Loucy (cell line): ENCODE measurements around the gene CFAP58.

Experiments
- H2AFZ ChIP-seq: fragments of 200-600 bp; sonication (generic); 2 replicates; pipeline ENCODE4 v1.6.0; 2016; ENCODE audit warnings: antibody characterized with exemption, mild to moderate bottlenecking, low read length, moderate library complexity
- H3F3A ChIP-seq: fragments of 200-600 bp; 2 replicates; pipeline ENCODE4 v1.6.0; 2016; ENCODE audit warnings: antibody characterized with exemption, low read depth, mild to moderate bottlenecking
- H3K27me3 ChIP-seq: fragments of 200-600 bp; sonication (generic); 2 replicates; pipeline ENCODE4 v1.6.1; 2014; ENCODE audit warnings: low read length, mild to moderate bottlenecking; ENCODE audit not compliant: insufficient read depth, poor library complexity, severe bottlenecking
- H3K36me3 ChIP-seq: fragments of 200-600 bp; sonication (generic); 2 replicates; pipeline ENCODE4 v1.6.1; 2016; ENCODE audit warnings: low read length; ENCODE audit not compliant: insufficient read depth
- H3K4me1 ChIP-seq: fragments of 200-600 bp; sonication (generic); 2 replicates; pipeline ENCODE4 v1.5.1; 2014; ENCODE audit warnings: low read length, mild to moderate bottlenecking; ENCODE audit not compliant: insufficient read depth, poor library complexity, severe bottlenecking
- H3K4me2 ChIP-seq: fragments of 200-600 bp; sonication (generic); 2 replicates; pipeline ENCODE4 v1.6.0; 2014; ENCODE audit warnings: antibody characterized with exemption, low read length, low read depth, mild to moderate bottlenecking; ENCODE audit not compliant: poor library complexity, severe bottlenecking
- H3K4me3 ChIP-seq: fragments of 200-600 bp; sonication (generic); 2 replicates; pipeline ENCODE4 v1.5.1; 2014; ENCODE audit warnings: low read length, mild to moderate bottlenecking, mixed read lengths; ENCODE audit not compliant: poor library complexity, severe bottlenecking
- H3K79me2 ChIP-seq: fragments of 200-600 bp; sonication (generic); 2 replicates; pipeline ENCODE4 v1.6.1; 2014; ENCODE audit warnings: low read length; ENCODE audit not compliant: insufficient read depth
- H3K9ac ChIP-seq: fragments of 200-600 bp; sonication (generic); 2 replicates; pipeline ENCODE4 v1.6.0; 2014; ENCODE audit warnings: mild to moderate bottlenecking, low read depth, low read length, moderate library complexity; ENCODE audit not compliant: poor library complexity, severe bottlenecking
- H3K9me2 ChIP-seq: fragments of 200-600 bp; sonication (generic); replicated peaks from 2 replicates; pipeline ENCODE4 v1.6.1; 2016; ENCODE audit warnings: low read depth, low read length, mixed read lengths
- H3K9me3 ChIP-seq: fragments of 200-600 bp; sonication (generic); 2 replicates; pipeline ENCODE4 v1.6.1; 2014; ENCODE audit warnings: mild to moderate bottlenecking, antibody characterized with exemption, low read length, low read depth; ENCODE audit not compliant: insufficient read depth
- H4K20me1 ChIP-seq: fragments of 200-600 bp; sonication (generic); 2 replicates; pipeline ENCODE4 v1.6.0; 2014; ENCODE audit warnings: antibody characterized with exemption, low read length, mild to moderate bottlenecking; ENCODE audit not compliant: insufficient read depth, poor library complexity, severe bottlenecking
- CTCF ChIP-seq: fragments of 200-600 bp; sonication (generic); conservative IDR thresholded peaks from 2 replicates; pipeline ENCODE4 v1.5.1; 2014; ENCODE audit warnings: mild to moderate bottlenecking, antibody characterized with exemption, low read length
- EZH2phosphoT487 ChIP-seq: fragments of 200-600 bp; IDR thresholded peaks from 2 replicates; pipeline ENCODE4 v1.6.1; 2018; ENCODE audit warnings: antibody characterized with exemption, mild to moderate bottlenecking, moderate library complexity, borderline replicate concordance

CFAP58 gene

DNA sequence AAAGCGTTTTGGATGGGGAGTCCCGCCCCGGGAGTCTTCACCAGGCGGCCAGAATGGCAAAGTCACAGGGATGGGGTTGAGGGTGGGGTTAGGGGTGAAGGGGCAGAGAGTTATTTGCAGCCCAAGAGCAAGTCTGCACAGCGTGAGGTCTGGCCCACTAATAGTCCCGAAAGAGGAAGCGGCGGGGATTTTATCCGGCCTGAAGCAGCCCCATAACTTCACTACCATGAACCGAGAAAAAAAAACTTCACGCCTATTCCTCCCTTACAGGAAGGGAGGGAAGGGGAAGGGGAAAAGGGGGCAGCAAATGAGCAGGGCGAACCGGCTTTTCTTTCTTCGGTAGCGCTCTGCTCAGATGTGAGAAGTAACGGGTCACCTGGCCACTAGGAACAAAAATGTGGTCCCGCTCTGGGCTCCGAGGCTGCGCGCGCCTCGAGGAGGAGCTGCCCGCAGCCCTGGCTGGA, 16.1 kb upstream of the CFAP58 start:
- H3K36me3 ChIP-seq: no peaks in the 10 kb centered on the region
- peak overlapping the region; percentile 99 for H3K4me3 ChIP-seq
- TF ChIP-seq CTCF: no peak
- no peak for TF ChIP-seq EZH2phosphoT487
- peak overlapping the region; percentile 90 for H3K9ac ChIP-seq
- no peaks in the 10 kb centered on the region for H3K9me2 ChIP-seq
- H3K9me3 ChIP-seq: no peaks in the 10 kb centered on the region
- peak overlapping the region; percentile 85 for H3K4me2 ChIP-seq
- no peaks in the 10 kb centered on the region for H3F3A ChIP-seq
- peak overlapping the region; percentile 76 for H2AFZ ChIP-seq
- H4K20me1 ChIP-seq: peaks cover 48% of the 10 kb centered on the region
- H3K4me1 ChIP-seq: peaks cover 62% of the 10 kb centered on the region
- H3K79me2 ChIP-seq: peaks cover 58% of the 10 kb centered on the region
- no peaks in the 10 kb centered on the region for H3K27me3 ChIP-seq

DNA sequence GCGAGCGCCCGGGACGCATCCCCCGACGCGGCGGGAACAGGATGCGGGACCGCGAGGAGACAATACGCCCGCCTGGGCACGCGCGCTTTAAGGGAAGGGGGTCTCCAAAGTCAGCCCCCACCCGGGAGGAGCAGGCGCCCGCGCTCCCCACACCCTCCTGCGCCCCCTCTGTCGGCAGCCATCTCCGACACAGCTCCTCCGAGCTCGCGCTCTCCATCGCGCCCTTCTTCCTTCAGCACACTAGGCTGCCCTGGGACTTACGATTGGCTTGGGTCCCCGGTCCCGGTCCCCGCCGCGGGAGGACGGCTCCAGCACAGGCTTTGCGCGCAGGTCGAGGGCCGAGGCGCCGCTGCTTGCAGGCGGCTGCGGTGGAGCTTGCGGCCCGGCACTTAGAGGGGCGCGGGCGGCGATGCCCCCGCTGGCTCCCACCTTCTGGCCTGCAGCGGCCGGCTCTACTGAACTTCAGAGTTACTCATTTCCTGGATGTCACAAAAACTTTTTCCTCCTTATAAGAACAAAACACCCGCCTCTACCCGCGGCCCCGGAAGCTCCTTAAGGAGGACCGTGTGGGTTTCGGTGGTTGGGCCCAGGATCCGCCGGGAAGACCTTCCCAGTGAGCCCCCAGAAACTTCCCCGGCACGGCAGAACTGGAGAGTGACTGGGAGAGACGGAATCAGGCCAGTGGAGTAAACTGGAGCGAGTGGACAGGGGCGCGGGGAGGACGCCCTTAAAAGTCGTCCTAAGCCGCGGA, 15.5 kb upstream of the CFAP58 start, which contains the start of gene ITPRIP:
TSS of gene ITPRIP (minus strand) at position 481 of the 751 bp plus-strand sequence. CDS start 22,414 bp downstream, outside the sequence.
- Histone ChIP-seq H3K9ac (peak within 1 kb of the TSS; percentile 90), H3K4me2 (peak within 1 kb of the TSS; percentile 85), H3K36me3 (no peaks in the 10 kb centered on the region), H3K9me3 (no peaks in the 10 kb centered on the region), H3K4me1 (peaks cover 56% of the 10 kb centered on the region), H2AFZ (peak within 1 kb of the TSS; percentile 76), H3K9me2 (no peaks in the 10 kb centered on the region), H4K20me1 (peaks cover 42% of the 10 kb centered on the region), H3K4me3 (peak within 1 kb of the TSS; percentile 99), H3K27me3 (no peaks in the 10 kb centered on the region), H3K79me2 (peaks cover 52% of the 10 kb centered on the region), H3F3A (no peaks in the 10 kb centered on the region)
- no peak for TF ChIP-seq EZH2phosphoT487
- peak; percentile 43 for TF ChIP-seq CTCF

DNA sequence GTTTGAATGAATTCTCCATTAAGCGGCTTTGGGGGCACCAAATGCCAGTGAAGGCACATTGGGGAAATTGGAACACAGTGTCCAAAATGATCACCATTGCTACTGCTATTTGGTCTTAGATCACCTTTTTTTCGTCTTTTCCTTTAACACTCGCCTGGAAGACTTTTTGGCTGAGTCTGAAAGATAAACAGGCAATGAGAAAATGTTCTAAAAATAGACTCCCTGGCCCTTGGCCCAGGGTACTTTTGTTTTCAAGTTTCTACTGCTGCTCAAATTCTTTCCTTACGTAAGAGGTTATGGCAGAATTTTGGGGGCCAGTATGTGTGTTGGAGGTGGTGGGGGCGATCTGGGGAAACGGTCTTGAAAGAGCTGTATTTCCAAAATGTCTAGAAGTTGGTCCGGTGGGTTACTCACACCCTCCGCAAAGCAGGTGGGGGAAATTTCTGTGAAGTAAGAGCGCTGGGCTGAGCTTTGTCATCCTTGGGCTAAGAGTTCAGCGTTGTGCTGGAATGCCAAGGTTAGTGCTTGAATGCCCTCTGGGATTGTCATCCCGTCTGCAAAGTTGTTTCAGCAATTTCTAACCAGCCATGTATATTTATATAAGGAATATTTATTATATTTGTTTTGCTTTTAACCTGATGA, 14.0 kb upstream of the CFAP58 start:
- no peaks in the 10 kb centered on the region for H3F3A ChIP-seq
- peak overlapping the region; percentile 85 for H3K4me2 ChIP-seq
- peaks cover 38% of the 10 kb centered on the region for H3K79me2 ChIP-seq
- H3K4me3 ChIP-seq: peak overlapping the region; percentile 99
- H2AFZ ChIP-seq: no peak overlapping the region
- peaks cover 27% of the 10 kb centered on the region for H4K20me1 ChIP-seq
- no peak for TF ChIP-seq CTCF
- TF ChIP-seq EZH2phosphoT487: no peak
- H3K9me2 ChIP-seq: no peaks in the 10 kb centered on the region
- H3K27me3 ChIP-seq: no peaks in the 10 kb centered on the region
- H3K4me1 ChIP-seq: peaks cover 42% of the 10 kb centered on the region
- H3K36me3 ChIP-seq: no peaks in the 10 kb centered on the region
- H3K9me3 ChIP-seq: no peaks in the 10 kb centered on the region
- peak overlapping the region; percentile 90 for H3K9ac ChIP-seq
